Hematopoietic multipotent progenitor cell treated with erythropoietin and hydrocortisone succinate and interleukin-3 and kit ligand, for 15 days (in vitro differentiated cells): ENCODE results near the gene PPP2R1B.
"Not testable (repeated sequence)": the region's sequence is repeated elsewhere in the genome, so short reads cannot be mapped to it uniquely, and the experiment has no call there.

Source experiments
- DNase-seq: peaks from one replicate; pipeline ENCODE4 v3.0.0-alpha.2; 2015; ENCODE audit warnings: low spot score

Gene PPP2R1B

DNA sequence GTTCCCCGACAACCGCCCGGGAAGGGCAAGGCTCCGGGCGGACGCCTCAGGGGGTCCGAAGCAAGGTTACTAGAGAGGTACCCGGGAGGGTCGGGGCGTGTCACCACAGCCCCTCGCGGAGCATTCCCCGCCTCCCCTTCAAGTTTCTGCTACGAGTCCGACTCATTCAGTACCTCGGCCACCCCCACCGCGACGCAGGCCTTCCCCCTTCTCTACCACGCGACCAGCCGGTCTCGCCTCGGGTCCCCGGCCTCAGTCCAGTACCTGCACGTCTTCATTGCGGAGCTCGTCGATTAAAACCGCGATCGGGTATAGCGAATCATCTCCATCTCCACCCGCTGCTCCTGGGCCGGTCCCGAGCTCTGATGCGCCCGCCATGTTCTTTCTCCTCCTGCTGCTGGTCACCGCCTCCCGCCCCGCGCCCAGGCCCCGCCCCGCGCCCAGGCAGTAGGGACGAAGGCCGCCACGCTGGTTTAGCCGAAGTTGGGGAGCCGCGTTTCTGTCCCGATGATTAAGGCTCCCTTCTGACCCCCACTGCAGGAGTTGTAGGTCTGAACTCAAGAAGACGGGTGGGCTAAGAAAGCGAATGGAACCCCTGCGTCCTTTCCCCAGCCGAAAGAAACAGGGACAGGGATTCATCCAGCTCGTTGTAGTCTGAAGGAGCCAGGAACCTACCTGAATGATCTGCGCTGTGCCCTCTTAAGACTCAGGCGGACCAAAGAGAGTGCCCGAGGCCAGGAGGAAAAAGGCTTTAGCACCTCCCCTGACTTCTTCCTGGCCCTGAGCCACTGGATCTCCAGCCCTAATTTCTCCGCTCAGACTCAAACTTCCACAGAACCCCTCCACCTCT lies at the start of gene PPP2R1B:
TSS of gene PPP2R1B (minus strand) at position 406 of the 850 bp plus-strand sequence. CDS start at position 378, 28 bp downstream.
- peak; percentile 78 for DNase-seq

DNA sequence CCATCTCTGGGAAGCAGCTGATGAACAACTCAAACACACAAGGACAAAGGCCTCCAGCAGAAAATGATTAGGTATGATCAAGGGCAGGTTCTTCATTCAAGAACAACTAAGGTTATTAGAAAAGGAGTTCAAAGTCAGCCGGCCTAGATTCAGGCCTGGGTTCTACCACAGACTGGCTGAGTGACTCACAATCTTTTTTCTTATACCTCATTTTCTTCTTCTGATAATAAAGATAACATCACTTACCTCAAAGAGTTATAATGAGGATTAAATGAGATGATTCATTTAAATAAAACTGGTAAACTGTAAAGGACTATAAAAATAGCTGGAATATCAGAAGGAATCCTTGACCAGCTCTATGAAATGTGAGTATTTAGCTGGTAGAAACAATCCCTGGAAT lies 49.3 kb upstream of the PPP2R1B start:
- no peak for DNase-seq

DNA sequence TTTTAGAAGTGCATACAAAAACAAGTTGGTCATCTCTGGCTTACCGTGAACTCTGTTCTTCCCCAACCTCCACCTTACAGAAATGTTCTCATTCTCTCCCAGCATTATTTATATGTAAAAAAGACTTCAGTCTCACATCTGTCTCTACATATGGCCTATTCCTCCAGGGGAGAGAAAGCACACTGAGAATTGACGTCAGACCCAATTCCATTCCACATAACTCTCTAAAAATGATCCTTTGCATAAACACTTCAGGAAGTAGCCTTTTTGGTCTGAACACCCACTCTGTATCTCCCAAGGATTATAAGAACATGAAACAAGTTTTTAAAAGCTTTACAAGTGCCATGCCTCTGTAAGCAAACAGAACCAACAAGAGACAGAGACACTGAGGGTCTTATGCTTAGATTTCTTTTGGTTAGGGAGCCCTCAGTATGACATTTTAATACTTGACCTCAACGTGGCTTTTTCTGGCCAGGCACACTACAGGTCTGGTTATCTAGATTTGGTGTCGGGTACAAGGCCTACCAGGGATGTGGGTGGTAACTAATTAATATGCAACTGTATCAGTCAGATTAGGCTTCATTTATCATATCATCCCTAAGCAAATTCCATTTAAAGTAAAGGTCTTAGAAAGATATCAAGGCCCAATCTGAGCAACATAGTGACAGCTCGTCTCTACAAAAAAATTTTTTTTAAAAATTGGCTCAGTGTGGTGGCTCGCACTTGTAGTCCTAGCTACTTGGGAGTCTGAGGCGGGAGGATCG lies 48.5 kb upstream of the PPP2R1B start:
- peak; percentile 47 for DNase-seq

DNA sequence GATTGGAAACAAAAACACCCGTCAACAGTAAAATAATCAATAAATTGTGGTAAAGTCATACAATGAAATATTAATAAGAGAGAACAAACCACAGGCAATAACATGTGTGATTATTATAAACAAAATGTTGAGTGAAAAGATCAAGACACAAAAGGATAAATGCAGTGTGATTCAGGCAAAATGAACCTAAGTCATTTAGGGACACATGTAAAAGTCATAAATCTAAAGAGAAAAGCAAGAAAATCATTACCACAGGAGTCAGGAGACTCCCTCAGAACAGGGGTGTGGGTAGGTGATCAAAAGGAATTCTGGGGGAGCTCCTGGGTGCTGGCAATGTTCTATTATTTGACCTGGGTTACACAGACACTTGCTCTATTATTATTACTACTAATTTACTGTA lies 47.9 kb upstream of the PPP2R1B start:
- DNase-seq = no peak

DNA sequence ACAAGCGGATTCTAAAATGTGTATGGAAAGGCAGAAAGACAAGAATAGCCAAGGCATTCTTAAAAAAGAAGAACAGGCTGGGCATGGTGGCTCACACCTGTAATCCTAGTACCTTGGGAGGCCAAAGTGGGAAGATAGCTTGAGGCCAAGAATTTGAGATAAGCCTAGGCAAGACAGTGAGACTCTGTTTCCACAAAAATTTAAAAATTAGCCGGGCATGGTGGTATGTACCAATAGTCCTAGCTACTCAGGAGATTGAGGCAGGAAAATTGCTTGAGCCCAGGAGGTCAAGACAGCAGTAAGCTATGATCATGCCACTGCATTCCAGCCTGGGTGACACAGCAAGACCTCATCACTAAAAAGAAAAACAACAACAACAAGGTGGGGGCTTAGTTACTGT lies 46.0 kb upstream of the PPP2R1B start:
- no peak for DNase-seq

DNA sequence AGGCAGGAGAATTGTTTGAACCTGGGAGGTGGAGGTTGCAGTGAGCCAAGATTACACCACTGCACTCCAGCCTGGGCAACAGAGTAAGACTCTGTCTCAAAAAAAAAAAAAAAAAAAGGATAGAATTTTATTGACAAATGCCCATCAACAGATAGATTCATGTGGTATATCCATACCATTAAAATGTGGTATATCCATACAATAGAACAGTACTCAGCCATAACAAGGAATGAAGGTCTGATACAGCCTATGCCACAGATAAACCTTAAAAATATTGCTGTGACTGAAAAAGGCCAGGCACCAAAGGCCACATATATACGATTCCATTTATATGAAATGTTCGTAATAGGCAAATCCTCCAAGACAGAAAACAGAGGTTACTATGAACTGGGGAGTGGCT lies 45.3 kb upstream of the PPP2R1B start:
- DNase-seq = no peak

DNA sequence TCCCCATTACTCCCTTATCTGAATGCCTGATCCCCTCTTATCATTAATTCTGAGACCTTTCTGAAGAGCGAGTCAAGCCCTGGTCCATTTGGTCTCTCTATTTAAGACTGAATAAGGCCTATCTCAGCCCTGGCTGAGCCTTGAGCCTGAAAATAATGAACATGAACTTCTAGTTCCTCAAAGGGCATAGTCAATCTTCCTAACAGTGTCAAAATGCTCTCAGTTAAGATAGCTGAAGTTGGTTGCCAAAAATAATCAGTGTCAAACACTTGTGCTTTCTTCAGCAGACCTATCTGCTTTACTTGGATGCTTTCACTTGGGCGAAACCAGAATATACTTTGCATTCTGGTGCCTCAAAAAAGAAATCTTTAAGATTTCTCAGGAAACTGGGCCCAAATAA lies 42.6 kb upstream of the PPP2R1B start:
- no peak for DNase-seq

DNA sequence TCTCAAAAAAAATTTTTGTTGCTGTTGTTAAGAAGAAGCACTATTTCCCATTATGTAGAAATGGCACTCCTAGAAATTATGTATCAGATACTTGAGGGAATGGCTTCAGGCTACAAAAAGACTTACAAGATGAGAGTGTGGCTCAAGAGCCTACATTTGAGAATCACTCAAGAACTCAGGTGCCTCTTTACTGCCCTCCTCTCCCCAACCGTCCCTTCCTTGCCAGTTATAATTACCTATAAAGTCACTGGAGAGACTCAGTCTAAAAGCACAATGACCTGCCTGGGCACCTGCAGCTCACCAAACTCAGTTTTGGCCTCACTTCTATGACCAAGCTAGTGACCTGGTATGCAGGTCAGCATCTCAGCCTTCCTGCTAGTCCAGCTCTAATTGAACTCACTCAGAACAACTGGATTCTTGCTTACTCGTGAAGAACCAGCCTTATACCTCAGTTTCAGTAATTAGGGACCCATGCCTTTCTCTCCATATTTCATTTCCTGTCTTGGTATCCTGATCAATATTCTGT lies 41.9 kb upstream of the PPP2R1B start:
- no peak for DNase-seq

DNA sequence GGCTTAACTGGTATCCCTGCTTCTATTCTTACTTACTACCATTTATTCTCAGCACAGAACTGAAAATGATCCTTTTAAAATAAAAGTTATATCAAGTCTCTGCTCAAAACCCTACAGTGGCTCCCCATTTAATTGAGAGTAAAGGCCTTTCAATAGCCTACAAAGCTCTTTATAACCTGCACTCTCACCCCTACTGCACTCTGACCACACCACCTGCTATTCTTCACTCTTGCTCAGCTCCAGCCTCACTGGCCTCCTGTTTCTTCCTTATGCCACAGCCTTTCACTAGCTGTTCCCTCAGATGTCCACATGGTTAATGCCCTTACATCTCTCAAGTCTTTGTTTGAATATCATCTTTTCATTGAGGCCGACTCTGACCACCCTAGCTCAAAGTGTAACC lies 40.9 kb upstream of the PPP2R1B start:
- no peak for DNase-seq

DNA sequence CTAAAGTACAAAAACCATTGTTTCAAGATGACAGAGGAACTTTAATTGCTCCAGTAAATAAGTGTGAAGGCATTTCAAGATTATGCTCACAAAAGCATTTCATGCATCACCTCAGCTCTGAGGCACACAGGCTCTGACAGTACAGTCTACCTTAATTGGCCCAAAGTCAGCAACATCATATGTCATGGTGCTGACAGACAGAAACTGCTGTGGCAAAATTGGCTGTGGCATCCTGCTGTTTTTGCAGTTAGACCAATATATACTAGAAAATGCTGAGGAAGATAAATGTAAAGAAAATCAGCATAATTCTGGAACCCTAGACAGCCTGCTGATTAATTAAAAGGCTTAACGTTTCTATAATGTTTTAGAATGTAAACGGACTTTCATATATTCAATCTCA lies 34.9 kb upstream of the PPP2R1B start:
- no peak for DNase-seq

DNA sequence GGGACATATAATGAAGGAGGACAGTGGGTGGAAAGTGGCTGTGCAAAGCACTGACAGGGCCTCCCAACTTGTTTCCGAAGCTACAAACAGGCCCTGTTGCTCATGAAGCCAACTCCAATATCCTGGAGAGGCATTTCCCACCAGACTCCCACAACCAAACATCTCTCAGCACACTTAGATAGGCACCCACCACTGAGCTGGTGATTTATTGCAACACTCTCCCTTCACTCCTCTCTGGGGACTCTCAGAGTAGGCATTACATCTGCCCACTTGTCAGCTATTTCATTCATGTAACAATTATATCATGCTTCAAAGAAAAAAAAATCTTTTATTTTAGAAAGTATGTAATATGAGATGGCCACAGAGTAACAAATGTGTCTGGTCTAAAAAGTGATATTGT lies 32.1 kb upstream of the PPP2R1B start:
- DNase-seq = no peak

DNA sequence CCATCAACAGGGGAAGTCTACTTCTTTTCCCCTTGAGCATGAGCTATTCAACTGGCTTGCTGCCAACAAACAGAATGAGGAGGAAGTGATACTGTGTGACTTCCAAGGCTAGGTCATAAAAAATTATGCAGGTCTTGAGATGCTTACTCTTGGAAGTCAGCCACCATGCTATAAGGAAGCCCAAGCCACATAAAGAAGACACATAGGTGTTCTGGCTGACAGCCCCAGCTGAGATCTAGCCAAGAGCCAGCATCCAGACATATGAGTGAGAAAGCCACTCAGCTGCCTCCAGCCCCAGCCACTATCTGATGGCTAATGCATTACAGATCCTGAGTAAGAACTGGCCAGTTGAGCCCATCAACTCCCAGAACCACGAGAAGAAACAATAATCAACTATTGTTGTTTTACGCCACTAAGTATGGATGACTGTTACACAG lies 31.0 kb upstream of the PPP2R1B start:
- peak; percentile 39 for DNase-seq

DNA sequence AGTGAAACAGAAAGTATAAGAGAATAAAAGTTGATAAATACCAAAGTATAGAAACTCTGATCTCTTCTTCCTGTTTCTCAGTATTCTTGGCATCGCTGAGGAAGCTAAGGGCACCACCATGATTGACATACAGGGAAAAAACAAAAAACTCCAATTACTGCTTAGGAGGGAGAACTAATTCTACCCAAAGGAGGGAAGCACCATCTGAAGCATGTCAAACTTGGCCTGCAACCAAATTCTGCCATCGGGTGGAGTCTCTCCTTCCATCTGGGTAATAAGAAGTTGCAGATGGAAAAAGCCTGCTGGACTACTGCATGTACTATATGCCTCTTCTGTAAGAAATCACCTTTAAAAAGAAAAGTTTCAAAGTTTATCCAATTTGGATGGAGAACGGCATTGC lies 30.5 kb upstream of the PPP2R1B start:
- DNase-seq = no peak

DNA sequence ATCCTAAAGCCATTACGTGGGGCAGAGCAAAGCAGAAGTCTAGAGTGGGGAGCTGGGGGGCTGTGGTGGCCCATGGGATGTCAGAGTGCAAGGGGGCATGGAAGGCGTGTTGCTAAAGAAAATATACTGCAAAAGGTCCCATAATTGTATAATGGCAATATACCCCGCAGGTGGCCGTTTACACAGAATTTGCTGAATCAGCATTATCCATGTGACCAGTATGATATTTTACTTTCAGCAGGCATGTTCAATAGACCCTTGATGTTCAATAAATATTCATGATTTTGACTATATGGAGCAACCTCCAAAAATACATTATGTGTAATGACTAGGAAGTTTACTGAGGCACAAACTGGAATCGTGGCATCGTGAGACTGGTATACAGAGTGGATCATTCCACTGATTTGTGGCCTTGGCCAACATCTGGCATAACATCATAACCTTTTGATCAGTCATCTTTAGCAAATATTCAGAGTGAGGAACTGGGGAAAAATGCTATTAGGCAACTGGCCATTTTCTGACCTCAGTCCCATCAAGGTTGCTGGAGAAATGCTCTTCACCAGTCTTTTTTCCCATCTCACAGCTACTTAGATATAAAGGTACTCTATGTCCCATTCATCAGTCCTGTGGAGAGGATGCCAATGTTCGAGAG lies 29.3 kb upstream of the PPP2R1B start:
- DNase-seq = no peak

DNA sequence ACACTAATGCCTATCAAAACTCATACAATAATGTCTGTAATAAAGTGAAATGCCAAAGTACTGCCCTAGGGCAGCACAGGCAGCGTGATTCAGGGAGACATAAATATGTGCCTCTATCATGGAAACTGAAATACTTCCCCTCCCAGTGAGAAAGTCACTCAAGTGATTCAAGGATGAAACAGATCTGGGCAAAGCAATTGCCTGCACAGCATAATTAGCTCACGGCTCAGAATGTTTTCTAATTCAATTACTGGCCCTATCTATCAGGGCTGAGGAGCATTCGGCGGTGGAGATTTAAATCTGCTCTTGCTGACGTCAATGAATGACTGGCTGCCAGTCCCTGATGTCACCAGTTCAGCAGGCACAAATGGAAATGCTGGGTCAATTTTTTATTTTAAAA lies 27.7 kb upstream of the PPP2R1B start:
- DNase-seq = no peak

DNA sequence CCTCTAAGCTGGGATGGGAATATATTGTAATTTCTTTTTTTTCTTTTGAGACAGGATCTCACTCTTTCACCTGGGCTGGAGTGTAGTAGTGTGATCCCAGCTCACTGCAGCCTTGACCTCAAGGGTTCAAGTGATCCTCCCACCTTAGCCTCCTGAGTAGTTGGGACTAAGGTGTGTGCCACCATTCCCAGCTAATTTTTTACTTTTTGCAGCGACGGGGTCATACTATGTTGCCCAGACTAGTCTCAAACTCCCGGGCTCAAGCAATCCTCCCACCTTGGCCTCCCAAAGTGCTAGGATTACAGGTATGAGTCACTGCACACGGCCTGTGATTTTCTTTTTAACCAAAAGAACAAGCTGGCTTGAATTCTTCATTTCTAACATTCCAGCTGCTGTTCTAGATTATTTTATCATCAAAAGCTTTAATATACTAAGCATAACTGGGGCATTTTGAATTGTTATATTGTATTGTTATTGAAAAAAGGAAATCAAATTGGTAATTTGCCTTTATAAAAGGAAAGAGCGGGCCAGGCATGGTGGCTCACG lies 26.8 kb upstream of the PPP2R1B start:
- DNase-seq = no peak

DNA sequence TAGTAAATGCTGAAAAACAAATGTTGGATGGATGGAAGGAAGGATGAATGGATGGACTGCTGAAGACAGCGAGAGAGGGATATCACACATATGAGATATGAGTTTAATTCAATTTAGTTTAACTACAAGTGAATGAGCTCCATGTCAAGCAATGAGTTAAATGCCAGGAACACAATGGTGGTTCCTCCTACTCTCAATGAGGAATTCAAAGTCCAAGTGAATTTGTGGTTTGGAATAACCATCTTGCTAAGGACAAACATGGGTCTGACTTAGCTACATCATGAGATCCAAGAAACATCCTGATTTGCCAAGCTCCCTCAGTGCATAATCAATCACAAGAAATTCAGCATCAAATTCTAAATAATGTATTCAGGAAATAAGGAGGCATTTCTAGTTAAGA lies 26.1 kb upstream of the PPP2R1B start:
- no peak for DNase-seq

DNA sequence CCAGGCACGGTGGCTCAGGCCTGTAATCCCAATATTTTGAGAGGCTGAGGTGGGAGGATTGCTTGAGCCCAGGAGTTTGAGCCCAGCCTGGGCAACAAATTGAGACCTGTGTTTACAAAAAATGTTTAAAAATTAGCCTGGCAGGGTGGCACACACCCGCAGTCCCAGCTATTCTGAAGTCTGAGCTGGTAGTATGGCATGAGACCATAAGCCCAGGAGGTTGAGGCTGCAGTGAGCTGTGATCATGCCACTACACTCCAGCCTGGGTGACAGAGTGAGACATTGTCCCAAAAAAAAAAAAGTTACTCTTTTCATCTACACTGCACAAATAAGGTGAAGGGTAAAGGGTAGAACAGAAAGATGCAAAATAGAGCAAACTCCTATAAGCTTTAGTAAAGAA lies 22.3 kb upstream of the PPP2R1B start:
- DNase-seq = no peak

DNA sequence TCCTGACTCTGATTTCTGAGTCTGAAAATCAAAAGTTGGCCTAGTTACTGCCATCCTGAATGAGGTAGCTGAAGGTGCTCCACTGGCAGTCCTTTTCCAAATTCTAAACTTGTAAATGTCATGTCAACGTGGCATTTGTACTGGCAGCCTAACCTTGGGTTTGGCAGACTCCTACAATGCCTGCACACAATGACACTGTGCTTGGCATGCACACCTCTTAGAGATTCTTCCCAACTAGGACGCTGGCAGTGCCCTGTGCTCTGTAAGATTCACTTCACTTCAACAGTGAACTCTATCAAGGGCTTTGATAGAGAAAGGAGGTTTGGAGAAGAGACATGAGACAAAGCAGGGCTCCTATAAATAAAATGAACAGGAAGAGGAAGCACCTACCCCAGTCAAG lies 21.9 kb upstream of the PPP2R1B start:
- no peak for DNase-seq

DNA sequence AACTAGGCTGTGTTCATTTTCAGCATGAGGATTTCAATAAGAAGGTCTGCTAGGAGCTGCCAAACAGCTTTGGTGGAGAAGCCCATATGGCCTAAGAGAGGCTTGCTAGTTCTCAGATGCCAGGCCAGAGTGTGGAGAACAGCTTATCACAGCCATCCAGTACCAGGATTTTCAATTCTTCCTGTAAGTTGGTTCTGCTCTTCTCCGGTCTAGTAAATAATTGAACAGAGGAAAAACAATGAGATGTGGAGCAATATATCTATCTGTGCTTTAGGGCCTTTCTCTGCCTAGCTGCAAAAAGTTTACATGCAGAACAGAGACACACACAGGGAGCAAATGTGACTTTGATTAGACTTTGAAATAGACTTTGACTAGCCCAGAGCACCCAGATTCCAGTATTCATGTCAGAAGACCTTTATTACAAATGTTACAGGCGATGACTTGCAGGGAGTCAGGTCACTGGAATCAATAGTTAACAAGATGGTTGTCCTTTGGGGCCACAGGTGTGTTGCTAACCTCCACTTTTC lies 19.8 kb upstream of the PPP2R1B start:
- DNase-seq = no peak

DNA sequence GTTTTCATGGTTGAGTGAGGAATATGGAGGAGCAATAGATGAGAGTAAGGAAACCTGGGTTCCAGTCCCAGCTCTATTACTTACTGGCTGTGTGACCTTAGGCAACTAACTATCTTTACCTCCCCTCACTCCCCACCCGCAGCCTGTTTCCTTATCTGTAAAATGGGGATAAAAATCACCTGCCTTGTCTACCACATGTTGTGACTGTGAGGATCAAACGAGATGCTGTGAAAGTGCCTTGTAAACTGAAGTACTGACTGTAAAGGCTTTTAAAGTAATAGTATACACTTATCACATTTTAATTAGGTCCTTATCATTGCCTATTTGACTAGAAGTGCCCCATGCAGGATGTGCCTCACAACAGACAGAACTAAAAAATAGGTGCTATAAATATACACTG lies 18.9 kb upstream of the PPP2R1B start:
- no peak for DNase-seq

DNA sequence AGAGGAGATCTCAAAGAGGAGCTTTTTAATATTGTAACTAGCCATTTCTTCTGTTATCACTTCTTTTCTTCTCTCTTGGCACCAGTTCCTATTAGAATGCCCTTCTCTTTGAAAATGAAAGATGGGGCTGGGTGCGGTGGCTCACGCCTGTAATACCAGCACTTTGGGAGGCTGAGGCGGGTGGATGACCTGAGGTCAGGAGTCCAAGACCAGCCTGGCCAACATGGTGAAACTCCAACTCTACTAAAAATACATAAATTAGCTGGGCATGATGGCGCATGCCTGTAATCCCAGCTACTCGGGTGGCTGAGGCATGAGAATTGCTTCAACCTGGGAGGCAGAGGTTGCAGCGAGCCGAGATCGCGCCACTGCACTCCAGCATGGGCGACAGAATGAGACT lies 18.1 kb upstream of the PPP2R1B start:
- not testable (repeated sequence) for DNase-seq
